GM20000 (cell line): ENCODE data around the gene FAM240A.

Source experiments
- DNase-seq: peaks from one replicate; pipeline ENCODE4 v3.0.0; 2012; ENCODE audit warnings: low spot score
- CTCF ChIP-seq: IDR thresholded peaks from 2 replicates; pipeline ENCODE4 v1.5.1; 2012; ENCODE audit warnings: mild to moderate bottlenecking, control low read depth; ENCODE audit errors: extremely low read depth, missing control alignments

The FAM240A gene

GRCh38 chr3:46629551-46630517, 17.5 kb downstream of the FAM240A start:
- TF ChIP-seq CTCF = peak; percentile 100
- DNase-seq = peak; percentile 82

- TF ChIP-seq CTCF = no peak
- no peak for DNase-seq
These were observed 20.5 kb downstream of the FAM240A start for GRCh38 chr3:46632792-46633191.

- TF ChIP-seq CTCF = no peak
- DNase-seq = no peak
These were observed 22.5 kb downstream of the FAM240A start for GRCh38 chr3:46634856-46635255.

GRCh38 chr3:46639221-46639620, 26.9 kb downstream of the FAM240A start:
- no peak for TF ChIP-seq CTCF
- DNase-seq = no peak

DNA sequence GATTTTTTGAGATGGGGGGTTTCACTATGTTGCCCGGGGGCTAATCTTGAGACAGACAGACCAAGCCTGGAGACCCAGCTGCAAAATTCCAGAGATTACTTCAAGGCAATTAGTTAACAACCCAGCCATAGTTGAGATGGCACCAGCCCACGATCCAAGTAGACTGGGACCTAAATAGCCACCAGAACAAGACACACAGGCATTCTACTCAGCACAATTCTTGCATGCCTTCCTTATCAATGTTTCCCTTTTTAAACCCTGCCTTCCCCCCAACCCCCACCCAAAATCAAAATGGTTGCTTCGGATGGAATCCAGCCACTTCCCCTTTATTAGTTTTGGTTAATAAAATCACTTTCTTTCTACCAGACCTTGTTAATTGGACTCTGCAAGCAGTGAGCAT, 28.6 kb downstream of the FAM240A start:
- no peak for DNase-seq
- no peak for TF ChIP-seq CTCF

GRCh38 chr3:46642971-46643370, 30.6 kb downstream of the FAM240A start:
- TF ChIP-seq CTCF = no peak
- DNase-seq = no peak

DNA sequence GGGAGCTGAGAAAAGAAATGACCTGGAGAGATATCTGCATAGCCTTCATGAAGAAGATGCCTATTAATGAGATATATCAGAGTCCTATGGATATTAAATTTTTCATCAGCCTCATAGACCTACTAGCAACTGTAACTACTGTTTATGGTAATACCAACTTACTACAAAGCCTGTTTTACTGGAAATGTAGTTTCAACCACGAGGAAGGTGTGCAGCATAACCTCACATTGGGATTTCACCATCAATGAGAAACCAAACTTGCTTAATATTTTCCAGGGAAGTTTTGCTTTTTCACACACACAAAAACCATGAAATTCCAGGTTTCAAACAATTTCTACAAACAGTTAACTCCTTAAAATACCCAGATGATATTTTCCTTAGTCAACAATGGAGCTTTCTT, 31.4 kb downstream of the FAM240A start:
- TF ChIP-seq CTCF = no peak
- DNase-seq = no peak
